Prostate gland (tissue), 2 donors: ENCODE data around the gene RHBDF2.

Experiments
- CTCF ChIP-seq, 4 experiments: fragments of 200-600 bp in 2 of 4; fragments of 450-650 bp in 2 of 4; sonication (generic) in 2 of 4; IDR thresholded peaks; 1 replicate in 3 of 4; 2 replicates in 1 of 4; pipeline ENCODE4 v1.5.1; 2016 to 2019; ENCODE audit warnings: antibody characterized with exemption in 4 of 4, mild to moderate bottlenecking in 2 of 4, moderate library complexity in 2 of 4
- POLR2A ChIP-seq: fragments of 450-650 bp; IDR thresholded peaks from one replicate; pipeline ENCODE4 v1.6.1; 2016; ENCODE audit warnings: antibody characterized with exemption, mild to moderate bottlenecking

DNA sequence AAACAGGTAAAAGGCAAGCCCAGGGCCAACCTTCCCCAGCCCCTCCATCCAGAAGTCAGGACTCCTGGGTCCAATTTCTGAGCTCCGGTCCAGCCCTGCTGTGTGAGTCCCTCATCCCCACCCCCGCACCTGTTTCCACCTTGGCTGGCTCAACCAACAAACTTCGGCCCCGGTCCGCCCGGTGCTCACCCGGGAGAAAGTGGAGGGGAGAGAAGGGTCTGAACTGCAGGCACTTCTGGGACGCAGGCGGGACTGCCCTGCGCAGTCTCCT is 541 bp downstream of the RHBDF2 start:
- TF ChIP-seq POLR2A (no peak), CTCF (IDR thresholded peaks at IDR 0.05) (no peak)
